ENCODE measurements around the gene FBXW8. TPM values are rescaled to one million over a fixed set of nuclear protein-coding genes. Genes with fewer than 3 reads are reported as not detected.

Gene FBXW8
- total RNA-seq, 4 donors from 2014 or later = 29.3 to 45.5 (median 32.9) TPM

GRCh38 chr12:116943419-116944372, 32.9 kb downstream of the FBXW8 start:
- peaks cover 0 to 9% of the 10 kb centered on the region in 2 donors for H3K4me1 ChIP-seq
- no peaks in the 10 kb centered on the region for H3K27me3 ChIP-seq
- 69 to 72% methylated on average over 6 of the region's 6 CpGs for WGBS, 2 donors
- peak; percentile 23 to 27 for DNase-seq
- H3K9me3 ChIP-seq = no peaks in the 10 kb centered on the region
- no peak for TF ChIP-seq CTCF (IDR thresholded peaks at IDR 0.05)
- TF ChIP-seq POLR2A (IDR thresholded peaks at IDR 0.05) = no peak
- H3K27ac ChIP-seq = no peak overlapping the region
- no peak overlapping the region for H3K4me3 ChIP-seq (replicated peaks in 1 of 3)
- peaks cover 10 to 15% of the 10 kb centered on the region in 2 donors for H3K36me3 ChIP-seq
- intact Hi-C loops (cut with DNase I) = no loop called here

- H3K4me3 ChIP-seq (replicated peaks in 1 of 3) = no peak overlapping the region
- intact Hi-C loops (cut with DNase I) = no loop called here
- no peaks in the 10 kb centered on the region for H3K9me3 ChIP-seq
- TF ChIP-seq CTCF (IDR thresholded peaks at IDR 0.05) (no peak), POLR2A (IDR thresholded peaks at IDR 0.05) (no peak)
- H3K36me3 ChIP-seq = peaks cover 10 to 15% of the 10 kb centered on the region in 2 donors
- peaks cover 0 to 9% of the 10 kb centered on the region in 2 donors for H3K4me1 ChIP-seq
- 94 to 95% methylated on average over 9 of the region's 9 CpGs for WGBS, 2 donors
- no peaks in the 10 kb centered on the region for H3K27me3 ChIP-seq
- no peak for DNase-seq
- no peak overlapping the region for H3K27ac ChIP-seq
These were observed 35.3 kb downstream of the FBXW8 start for GRCh38 chr12:116945886-116946550.

GRCh38 chr12:116948298-116948697, 37.5 kb downstream of the FBXW8 start:
- Histone ChIP-seq H3K4me1 (peaks cover 0 to 7% of the 10 kb centered on the region in 2 donors), H3K4me3 (replicated peaks in 1 of 3) (no peak overlapping the region), H3K27ac (no peak overlapping the region), H3K36me3 (peaks cover 10 to 15% of the 10 kb centered on the region in 2 donors), H3K27me3 (no peaks in the 10 kb centered on the region), H3K9me3 (no peaks in the 10 kb centered on the region)
- DNase-seq = no peak
- WGBS, 2 donors = 84% methylated on average over 2 of the region's 2 CpGs
- TF ChIP-seq POLR2A (IDR thresholded peaks at IDR 0.05) (no peak), CTCF (IDR thresholded peaks at IDR 0.05) (no peak)
- intact Hi-C loops (cut with DNase I) = no loop called here

GRCh38 chr12:116950628-116951325, 40.0 kb downstream of the FBXW8 start:
- H3K4me1 ChIP-seq = peaks cover 0 to 15% of the 10 kb centered on the region in 2 donors
- no peak for DNase-seq
- no peaks in the 10 kb centered on the region for H3K27me3 ChIP-seq
- no peak overlapping the region for H3K4me3 ChIP-seq (replicated peaks in 1 of 3)
- no peaks in the 10 kb centered on the region for H3K9me3 ChIP-seq
- H3K27ac ChIP-seq = no peak overlapping the region
- intact Hi-C loops (cut with DNase I) = no loop called here
- peaks cover 10 to 12% of the 10 kb centered on the region in 2 donors for H3K36me3 ChIP-seq
- TF ChIP-seq POLR2A (IDR thresholded peaks at IDR 0.05) (no peak), CTCF (IDR thresholded peaks at IDR 0.05) (no peak)
- 92 to 95% methylated on average over 15 of the region's 15 CpGs for WGBS, 2 donors

Measured in thyroid gland (tissue), 4 donors.